NCI-H2196 treated with DMSO at 0.1 percent for 48 hours (cell line): ENCODE measurements around the gene SLC39A11.
"Not testable (repeated sequence)": the region's sequence is repeated elsewhere in the genome, so short reads cannot be mapped to it uniquely, and the experiment has no call there.

Experiments used
- DNase-seq: peaks from one replicate; lab custom pipeline; 2025; ENCODE audit not compliant: unreplicated experiment; lab: John Stamatoyannopoulos, UW

SLC39A11 gene

GRCh38 chr17:72802726-72803125, 289.8 kb downstream of the SLC39A11 start:
- no peak for DNase-seq

GRCh38 chr17:72797142-72797541, 295.3 kb downstream of the SLC39A11 start:
- no peak for DNase-seq

- no peak for DNase-seq
These were observed 296.5 kb downstream of the SLC39A11 start for GRCh38 chr17:72795941-72796340.

- DNase-seq, result no peak
These were observed 298.3 kb downstream of the SLC39A11 start for GRCh38 chr17:72794152-72794551.

GRCh38 chr17:72792771-72793170, 299.7 kb downstream of the SLC39A11 start:
- no peak for DNase-seq

- DNase-seq, result no peak
These were observed 302.3 kb downstream of the SLC39A11 start for GRCh38 chr17:72790190-72790589.

- no peak for DNase-seq
These were observed 302.8 kb downstream of the SLC39A11 start for GRCh38 chr17:72789711-72790110.

GRCh38 chr17:72788950-72789585, 303.4 kb downstream of the SLC39A11 start:
- no peak for DNase-seq

GRCh38 chr17:72786209-72786608, 306.3 kb downstream of the SLC39A11 start:
- no peak for DNase-seq

GRCh38 chr17:72782985-72783701, 309.3 kb downstream of the SLC39A11 start:
- no peak for DNase-seq

- not testable (repeated sequence) for DNase-seq
These were observed 310.1 kb downstream of the SLC39A11 start for GRCh38 chr17:72782437-72782836.

- no peak for DNase-seq
These were observed 314.0 kb downstream of the SLC39A11 start for GRCh38 chr17:72778169-72779151.

GRCh38 chr17:72775919-72776318, 316.6 kb downstream of the SLC39A11 start:
- no peak for DNase-seq

GRCh38 chr17:72775237-72775636, 317.3 kb downstream of the SLC39A11 start:
- no peak for DNase-seq

- no peak for DNase-seq
These were observed 318.3 kb downstream of the SLC39A11 start for GRCh38 chr17:72774236-72774635.

- DNase-seq, result not testable (repeated sequence)
These were observed 319.3 kb downstream of the SLC39A11 start for GRCh38 chr17:72773225-72773624.

- DNase-seq, result no peak
These were observed 320.1 kb downstream of the SLC39A11 start for GRCh38 chr17:72772331-72772821.

GRCh38 chr17:72771734-72772133, 320.8 kb downstream of the SLC39A11 start:
- DNase-seq, result no peak

GRCh38 chr17:72766761-72767356, 325.6 kb downstream of the SLC39A11 start:
- no peak for DNase-seq

- DNase-seq, result no peak
These were observed 326.9 kb downstream of the SLC39A11 start for GRCh38 chr17:72765368-72766153.
